H1 (cell line): ENCODE measurements around the gene LRPPRC. TPM values are rescaled to one million over a fixed set of nuclear protein-coding genes. Genes with fewer than 3 reads are reported as not detected.
A peak's percentile ranks its signal among the peaks of the same experiment; 100 is the strongest.

Experiments used
- CTCF ChIA-PET: fragments of 300-600 bp; sonication (Branson Sonifier 250); formaldehyde crosslinking; loops from one replicate; lab custom pipeline; 2021; ENCODE audit not compliant: partially characterized antibody; lab: Charles Lee
- POLR2A ChIA-PET: fragments of 300-600 bp; sonication (Branson Sonifier 250); formaldehyde crosslinking; loops from one replicate; lab custom pipeline; 2021; ENCODE audit warnings: inconsistent platforms; ENCODE audit not compliant: partially characterized antibody; lab: Charles Lee
- DNase-seq, 2 experiments: peaks; one replicate each; pipeline versions ENCODE4 v3.0.0 to v3.0.0-alpha.2; 2010 to 2022; ENCODE audit warnings: low spot score in 2 of 2, low read depth in 1 of 2, mixed read lengths in 1 of 2
- FAIRE-seq: peaks from 2 replicates; lab custom pipeline; 2011; peaks lifted over from hg19 to GRCh38; lab: Jason Lieb, UNC
- H2AFZ ChIP-seq: 2 replicates; pipeline ENCODE4 v1.8.1; 2012; ENCODE audit warnings: low read length, inconsistent platforms
- H2AK5ac ChIP-seq: 2 replicates; pipeline ENCODE4 v1.6.1; 2013; ENCODE audit warnings: low read depth, low read length
- H2BK120ac ChIP-seq: replicated peaks from 2 replicates; pipeline ENCODE3; 2013; ENCODE audit warnings: low read depth, low read length, inconsistent platforms
- H2BK12ac ChIP-seq: 2 replicates; pipeline ENCODE4 v1.6.1; 2013; ENCODE audit warnings: low read depth, low read length
- H2BK15ac ChIP-seq: 2 replicates; pipeline ENCODE4 v1.6.1; 2013; ENCODE audit warnings: low read length
- H2BK20ac ChIP-seq: 2 replicates; pipeline ENCODE4 v1.6.1; 2013; ENCODE audit warnings: low read length
- H2BK5ac ChIP-seq: 2 replicates; pipeline ENCODE4 v1.6.1; 2013; ENCODE audit warnings: low read depth, low read length
- H3K14ac ChIP-seq: 2 replicates; pipeline ENCODE4 v1.6.1; 2013; ENCODE audit warnings: inconsistent platforms; ENCODE audit not compliant: insufficient read length
- H3K18ac ChIP-seq: 2 replicates; pipeline ENCODE4 v1.6.1; 2013; ENCODE audit warnings: low read length; ENCODE audit errors: extremely low read depth
- H3K23ac ChIP-seq: 2 replicates; pipeline ENCODE4 v1.6.1; 2013; ENCODE audit warnings: inconsistent platforms; ENCODE audit not compliant: insufficient read length
- H3K23me2 ChIP-seq: 2 replicates; pipeline ENCODE4 v1.6.1; 2013; ENCODE audit warnings: low read depth, low read length
- H3K27ac ChIP-seq: 2 replicates; pipeline ENCODE4 v1.6.1; 2011; ENCODE audit warnings: low read depth, low read length, inconsistent platforms
- H3K27me3 ChIP-seq, 4 experiments: replicated peaks in 1 of 4; 1 replicate in 1 of 4; 2 replicates in 3 of 4; pipeline versions ENCODE4 v1.6.1 to v1.8.1; 2011 to 2013; ENCODE audit warnings: low read length in 3 of 4, mild to moderate bottlenecking in 3 of 4, inconsistent platforms in 2 of 4, mixed read lengths in 2 of 4, moderate library complexity in 1 of 4; ENCODE audit not compliant: control insufficient read depth in 3 of 4, insufficient read depth in 3 of 4; ENCODE audit errors: extremely low read depth in 1 of 4
- H3K36me3 ChIP-seq, 4 experiments: 2 replicates each; pipeline versions ENCODE4 v1.6.1 to v1.8.1; 2011 to 2013; ENCODE audit warnings: mild to moderate bottlenecking in 4 of 4, low read length in 3 of 4, moderate library complexity in 2 of 4, control low read depth in 1 of 4, inconsistent platforms in 1 of 4; ENCODE audit not compliant: insufficient read depth in 4 of 4, control insufficient read depth in 2 of 4
- H3K4ac ChIP-seq: replicated peaks from 2 replicates; pipeline ENCODE3; 2013; ENCODE audit warnings: low read length, low read depth, mixed read lengths, inconsistent platforms; ENCODE audit not compliant: insufficient read length
- H3K4me1 ChIP-seq, 4 experiments: replicated peaks in 1 of 4; 1 replicate in 1 of 4; 2 replicates in 3 of 4; pipeline versions ENCODE4 v1.6.1 to v1.8.1; 2011 to 2013; ENCODE audit warnings: low read length in 3 of 4, inconsistent platforms in 2 of 4, mixed read lengths in 1 of 4; ENCODE audit not compliant: insufficient read depth in 4 of 4, control insufficient read depth in 3 of 4
- H3K4me2 ChIP-seq, 2 experiments: 2 replicates each; pipeline versions ENCODE4 v1.6.1 to v1.8.1; 2011 to 2013; ENCODE audit warnings: low read depth in 2 of 2, low read length in 2 of 2, control low read depth in 1 of 2, inconsistent platforms in 1 of 2, mild to moderate bottlenecking in 1 of 2; ENCODE audit not compliant: insufficient read depth in 1 of 2
- H3K4me3 ChIP-seq, 4 experiments: fragments of 200-600, 300-600 bp in 1 of 4; sonication (generic), shearing (Covaris generic), sonication (Bioruptor Twin) in 1 of 4; 2 replicates each; pipeline versions ENCODE4 v1.5.1 to v1.8.1; 2011 to 2016; ENCODE audit warnings: low read length in 4 of 4, low read depth in 3 of 4, control low read depth in 2 of 4, inconsistent platforms in 2 of 4, mild to moderate bottlenecking in 2 of 4, mixed read lengths in 1 of 4, moderate library complexity in 1 of 4; ENCODE audit not compliant: insufficient read depth in 2 of 4; ENCODE audit errors: extremely low read depth in 1 of 4
- H3K56ac ChIP-seq: replicated peaks from 2 replicates; pipeline ENCODE3; 2013; ENCODE audit warnings: low read depth, mild to moderate bottlenecking, mixed read lengths, low read length, inconsistent platforms; ENCODE audit not compliant: insufficient read length
- H3K79me1 ChIP-seq: 2 replicates; pipeline ENCODE4 v1.6.1; 2013; ENCODE audit warnings: low read depth, low read length, control low read depth
- H3K79me2 ChIP-seq, 2 experiments: 2 replicates each; pipeline versions ENCODE4 v1.6.1 to v1.8.1; 2012 to 2013; ENCODE audit warnings: low read length in 2 of 2, mild to moderate bottlenecking in 2 of 2, inconsistent platforms in 1 of 2; ENCODE audit not compliant: insufficient read depth in 2 of 2, control insufficient read depth in 1 of 2
- H3K9ac ChIP-seq, 4 experiments: replicated peaks in 1 of 4; 1 replicate in 1 of 4; 2 replicates in 3 of 4; pipeline versions ENCODE4 v1.6.1 to v1.8.1; 2011 to 2013; ENCODE audit warnings: low read depth in 3 of 4, low read length in 3 of 4, control low read depth in 2 of 4, mild to moderate bottlenecking in 2 of 4, moderate library complexity in 2 of 4, inconsistent platforms in 1 of 4; ENCODE audit errors: extremely low read depth in 1 of 4
- H3K9me3 ChIP-seq, 2 experiments: 2 replicates each; pipeline versions ENCODE4 v1.6.1 to v1.8.1; 2012 to 2013; ENCODE audit warnings: mild to moderate bottlenecking in 2 of 2, moderate library complexity in 2 of 2, control low read depth in 1 of 2, inconsistent platforms in 1 of 2, low read depth in 1 of 2, low read length in 1 of 2, mixed read lengths in 1 of 2; ENCODE audit not compliant: insufficient read depth in 2 of 2
- H4K20me1 ChIP-seq, 2 experiments: replicated peaks in 1 of 2; 2 replicates each; pipeline versions ENCODE3 to v1.8.1; 2011 to 2013; ENCODE audit warnings: inconsistent platforms in 2 of 2, low read length in 2 of 2, mild to moderate bottlenecking in 1 of 2; ENCODE audit not compliant: insufficient read depth in 2 of 2, control insufficient read depth in 1 of 2
- H4K5ac ChIP-seq: 2 replicates; pipeline ENCODE4 v1.6.1; 2013; ENCODE audit warnings: low read length, low read depth, mixed read lengths, inconsistent platforms; ENCODE audit not compliant: insufficient read length
- H4K8ac ChIP-seq: 2 replicates; pipeline ENCODE4 v1.8.0; 2013; ENCODE audit warnings: mild to moderate bottlenecking, moderate library complexity, low read length, inconsistent platforms; ENCODE audit not compliant: insufficient read depth; ENCODE audit errors: extremely low read depth
- H4K91ac ChIP-seq: replicated peaks from 2 replicates; pipeline ENCODE3; 2013; ENCODE audit warnings: low read length, mixed read lengths, inconsistent platforms; ENCODE audit not compliant: insufficient read length
- CREB1 ChIP-seq: IDR thresholded peaks from 2 replicates; pipeline ENCODE4 v1.6.1; 2012; ENCODE audit warnings: inconsistent platforms
- SIN3A ChIP-seq, 2 experiments: IDR thresholded peaks in 1 of 2; conservative IDR thresholded peaks in 1 of 2; 2 replicates each; pipeline ENCODE4 v1.6.1; 2011 to 2012; ENCODE audit warnings: low read length in 2 of 2, improper control_type of control experiment in 1 of 2, low read depth in 1 of 2, mild to moderate bottlenecking in 1 of 2
- SP4 ChIP-seq: IDR thresholded peaks from 2 replicates; pipeline ENCODE4 v1.6.1; 2012; ENCODE audit warnings: low read length, inconsistent platforms
- TEAD4 ChIP-seq: IDR thresholded peaks from 2 replicates; pipeline ENCODE4 v1.6.1; 2012; ENCODE audit warnings: low read depth, low read length, inconsistent platforms, mixed read lengths
- WGBS, 2 experiments: shearing (Covaris generic) in 1 of 2; methylation state at CpG; one replicate each; pipeline versions ENCODE4 v1.1.6 to v1.1.7; 2013 to 2015; ENCODE audit warnings: low lambda C conversion rate in 2 of 2, mixed read lengths in 2 of 2, inconsistent platforms in 1 of 2, low coverage in 1 of 2, missing lambda C conversion rate in 1 of 2; ENCODE audit not compliant: insufficient replicate concordance in 2 of 2, insufficient coverage in 1 of 2, insufficient read length in 1 of 2; ENCODE audit errors: extremely low coverage in 1 of 2, missing lambda C conversion rate in 1 of 2; 5-methylcytosine and 5-hydroxymethylcytosine counted together
- polyA plus RNA-seq, 7 experiments: library from polyadenylated mRNA; depleted of rRNA in 3 of 7; stranded (reverse) in 5 of 7; unstranded in 2 of 7; fragments of >200 nt in 5 of 7; fragments of 200-250 nt in 2 of 7; gene quantifications; 1 replicate in 5 of 7; 2 replicates in 1 of 7; 4 replicates in 1 of 7; pipeline versions ENCODE4 v1.2.1 to v1.2.3, GENCODE V29; 2011 to 2013; ENCODE audit warnings: missing spikeins in 2 of 7, mixed read lengths in 2 of 7
- total RNA-seq: library from RNA; stranded (reverse); fragmentation: NEBNext Ultra II Directional; extraction: Animal tissue kit (Norgen Biotek cat#: 25700); gene quantifications from 2 replicates; pipeline ENCODE4 v1.2.1, GENCODE V29; 2021
- TF ChIP-seq, protein P1 (sequence below), 3 experiments: IDR thresholded peaks; 1 replicate in 2 of 3; 2 replicates in 1 of 3; pipeline versions ENCODE4 v1.5.1 to v1.6.1; 2011; ENCODE audit warnings: low read length in 3 of 3, mild to moderate bottlenecking in 3 of 3, inconsistent platforms in 2 of 3, low read depth in 1 of 3, moderate library complexity in 1 of 3; ENCODE audit not compliant: insufficient read depth in 1 of 3; ENCODE audit errors: control extremely low read depth in 1 of 3

The LRPPRC gene
- total and polyA plus RNA-seq, 2 of the 8 experiments (the other 6 are each of a cell fraction or from before 2014, with no cell fraction given), result 43.4 to 167 TPM

DNA sequence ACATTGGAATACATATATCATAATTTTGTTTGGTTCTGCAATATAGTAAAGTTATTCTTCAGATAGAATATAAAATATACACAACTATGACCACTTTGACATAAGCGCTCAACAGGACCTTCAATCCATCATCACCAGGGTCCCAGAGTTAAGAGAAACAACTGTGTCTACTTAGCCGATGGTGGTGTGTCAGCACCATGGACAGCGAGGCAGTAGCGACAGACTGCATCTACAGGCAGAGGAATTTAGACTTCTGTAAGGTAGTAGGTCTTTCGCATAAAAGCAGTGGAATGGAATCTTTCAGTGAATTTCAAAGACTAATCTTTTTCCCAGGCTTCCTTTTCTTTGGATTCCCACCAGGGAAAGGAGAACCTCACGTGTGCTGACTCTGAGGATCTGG is 20.5 kb upstream of the LRPPRC start:
- H2BK15ac ChIP-seq, result no peak overlapping the region
- no peak overlapping the region for H3K9ac ChIP-seq
- no peak overlapping the region for H3K23ac ChIP-seq
- no peaks in the 10 kb centered on the region; the same call in 1 of the 2 replicates for H3K23me2 ChIP-seq
- no peak overlapping the region for H3K56ac ChIP-seq
- H3K27ac ChIP-seq, result no peak overlapping the region
- no peak overlapping the region for H2BK20ac ChIP-seq
- no peak overlapping the region for H2AK5ac ChIP-seq
- H3K27me3 ChIP-seq, result no peaks in the 10 kb centered on the region
- H3K18ac ChIP-seq, result no peak overlapping the region
- no peak overlapping the region for H2BK12ac ChIP-seq
- no peaks in the 10 kb centered on the region for H3K79me2 ChIP-seq
- no peak overlapping the region for H2AFZ ChIP-seq
- no peaks in the 10 kb centered on the region for H3K36me3 ChIP-seq
- no peak overlapping the region for H4K8ac ChIP-seq
- FAIRE-seq (peak; percentile 50), DNase-seq (peak; percentile 13 to 85)
- H4K91ac ChIP-seq, result no peak overlapping the region
- no peak overlapping the region for H3K4me2 ChIP-seq
- H3K4ac ChIP-seq, result no peak overlapping the region
- H2BK5ac ChIP-seq, result no peak overlapping the region
- H3K79me1 ChIP-seq, result no peaks in the 10 kb centered on the region
- no peak overlapping the region for H4K5ac ChIP-seq
- H4K20me1 ChIP-seq, result no peaks in the 10 kb centered on the region
- ChIA-PET CTCF (interaction anchor here (1.0 kb wide), 1 partner anchor 28 kb away, joined by 4 read pairs; no protein-coding TSS in a partner anchor), POLR2A (no interaction called here)
- peaks cover 0 to 2% (median 0%) of the 10 kb centered on the region in 4 experiments; a peak in 2 of 7 replicates for H3K4me1 ChIP-seq
- H3K4me3 ChIP-seq, result no peak overlapping the region
- 60% methylated on average over 6 of the region's 6 CpGs; no CpG with 5 or more reads in 1 of the 2 experiments for WGBS, 2 experiments
- TF ChIP-seq SP4, result no peak
- peak; percentile 45; the same call in 1 of the 2 replicates for TF ChIP-seq CREB1
- TF ChIP-seq TEAD4, result 0 out of 2 replicates have a peak, but pooled peaks have one; percentile 62
- TF ChIP-seq, protein P1, sequence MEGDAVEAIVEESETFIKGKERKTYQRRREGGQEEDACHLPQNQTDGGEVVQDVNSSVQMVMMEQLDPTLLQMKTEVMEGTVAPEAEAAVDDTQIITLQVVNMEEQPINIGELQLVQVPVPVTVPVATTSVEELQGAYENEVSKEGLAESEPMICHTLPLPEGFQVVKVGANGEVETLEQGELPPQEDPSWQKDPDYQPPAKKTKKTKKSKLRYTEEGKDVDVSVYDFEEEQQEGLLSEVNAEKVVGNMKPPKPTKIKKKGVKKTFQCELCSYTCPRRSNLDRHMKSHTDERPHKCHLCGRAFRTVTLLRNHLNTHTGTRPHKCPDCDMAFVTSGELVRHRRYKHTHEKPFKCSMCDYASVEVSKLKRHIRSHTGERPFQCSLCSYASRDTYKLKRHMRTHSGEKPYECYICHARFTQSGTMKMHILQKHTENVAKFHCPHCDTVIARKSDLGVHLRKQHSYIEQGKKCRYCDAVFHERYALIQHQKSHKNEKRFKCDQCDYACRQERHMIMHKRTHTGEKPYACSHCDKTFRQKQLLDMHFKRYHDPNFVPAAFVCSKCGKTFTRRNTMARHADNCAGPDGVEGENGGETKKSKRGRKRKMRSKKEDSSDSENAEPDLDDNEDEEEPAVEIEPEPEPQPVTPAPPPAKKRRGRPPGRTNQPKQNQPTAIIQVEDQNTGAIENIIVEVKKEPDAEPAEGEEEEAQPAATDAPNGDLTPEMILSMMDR (IDR thresholded peaks at IDR 0.05; ENCODE audit: control extremely low read depth in 1 of 3, insufficient read depth in 1 of 3, low read depth in 1 of 3, low read length in 3 of 3), result no peak
- TF ChIP-seq SIN3A (conservative IDR thresholded peaks at IDR 0.05 in 1 of 2, IDR thresholded peaks at IDR 0.05 in 1 of 2; ENCODE audit: low read depth in 1 of 2, low read length in 2 of 2), result peak; percentile 28 to 79; a peak in 1 of 4 replicates
- no peaks in the 10 kb centered on the region for H3K9me3 ChIP-seq
- no peak overlapping the region for H3K14ac ChIP-seq
- no peak overlapping the region for H2BK120ac ChIP-seq
